ENCODE results near the gene ADAM10.

Gene ADAM10

GRCh38 chr15:58758141-58758540 is 8.6 kb upstream of the ADAM10 start:
- DNase-seq (ENCODE audit: low spot score): no peak

DNA sequence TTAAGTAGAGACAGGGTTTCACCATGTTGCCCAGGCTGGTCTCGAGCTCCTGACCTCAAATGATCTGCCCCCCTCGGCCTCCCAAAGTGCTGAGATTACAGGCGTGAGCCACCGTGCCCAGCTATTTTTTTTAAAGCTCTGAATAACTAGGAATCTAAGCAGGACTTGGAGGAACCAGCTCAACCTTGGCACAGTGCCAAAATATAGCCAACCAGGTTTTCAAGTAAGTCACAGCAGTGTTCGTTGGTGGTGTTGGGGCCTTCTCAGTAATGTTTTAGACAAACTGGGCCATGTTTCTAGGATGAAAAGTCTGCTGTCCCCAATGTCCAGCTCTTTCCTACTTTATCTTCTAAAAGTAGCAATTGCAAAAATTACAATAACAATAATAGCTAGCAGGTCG is 6.4 kb upstream of the ADAM10 start:
- no peak for DNase-seq (ENCODE audit: low spot score)

DNA sequence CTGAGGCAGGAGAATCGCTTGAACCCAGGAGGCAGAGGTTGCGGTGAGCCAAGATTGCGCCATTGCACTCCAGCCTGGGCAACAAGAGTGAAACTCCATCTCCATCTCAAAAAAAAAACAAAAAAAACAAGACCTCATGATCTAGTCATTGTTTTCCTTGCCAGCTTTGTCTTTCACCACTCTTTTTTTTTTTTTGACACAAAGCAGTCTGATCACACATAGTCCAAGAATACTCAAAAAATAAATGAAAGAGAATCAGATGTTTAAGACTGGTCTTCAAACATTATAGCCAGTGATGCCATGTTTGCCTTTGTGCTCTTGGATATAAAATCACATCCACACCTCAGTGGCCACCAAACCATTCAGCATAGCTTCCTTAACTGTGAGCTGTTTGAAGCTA is 5.8 kb upstream of the ADAM10 start:
- DNase-seq (ENCODE audit: low spot score): no peak

GRCh38 chr15:58752716-58753115 is 3.2 kb upstream of the ADAM10 start:
- DNase-seq (ENCODE audit: low spot score): no peak

- peak; percentile 60 for DNase-seq (ENCODE audit: low spot score)
These were observed 515 bp downstream of the ADAM10 start for GRCh38 chr15:58748852-58749531.

- DNase-seq (ENCODE audit: low spot score): no peak
These were observed 1.3 kb downstream of the ADAM10 start for GRCh38 chr15:58748040-58748851.

GRCh38 chr15:58746174-58746573 is 3.3 kb downstream of the ADAM10 start:
- no peak for DNase-seq (ENCODE audit: low spot score)

DNA sequence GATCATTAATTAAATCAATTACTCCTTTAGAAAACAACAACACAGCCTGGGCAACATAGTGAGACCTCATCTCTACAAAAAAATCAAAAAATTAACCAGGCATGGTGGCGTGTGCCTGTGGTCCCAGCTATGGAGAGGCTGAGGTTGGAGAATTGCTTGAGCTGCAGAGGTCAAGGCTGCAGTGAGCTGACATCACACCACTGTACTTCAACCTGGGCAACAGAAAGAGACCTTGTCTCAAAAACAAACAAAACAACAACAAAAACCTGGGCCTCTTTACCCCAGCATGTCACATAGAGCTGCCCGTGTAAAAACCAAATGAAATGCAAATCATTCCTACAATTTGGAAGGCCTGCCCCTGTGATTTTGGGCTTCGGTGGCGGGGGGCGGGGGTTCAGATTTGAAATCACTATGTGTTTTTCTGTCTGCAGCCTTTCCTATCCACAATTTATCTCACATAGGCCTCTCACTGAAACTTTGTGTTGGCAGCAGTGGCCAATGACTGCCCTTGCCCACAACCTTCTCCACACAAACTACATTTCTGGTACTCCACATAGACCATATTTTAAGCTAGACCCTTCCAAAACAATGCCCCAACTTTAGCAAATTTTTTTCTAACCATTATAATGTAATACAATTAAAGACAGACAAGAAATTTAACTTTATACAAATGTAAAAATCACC is 6.5 kb downstream of the ADAM10 start:
- no peak for DNase-seq (ENCODE audit: low spot score)

DNA sequence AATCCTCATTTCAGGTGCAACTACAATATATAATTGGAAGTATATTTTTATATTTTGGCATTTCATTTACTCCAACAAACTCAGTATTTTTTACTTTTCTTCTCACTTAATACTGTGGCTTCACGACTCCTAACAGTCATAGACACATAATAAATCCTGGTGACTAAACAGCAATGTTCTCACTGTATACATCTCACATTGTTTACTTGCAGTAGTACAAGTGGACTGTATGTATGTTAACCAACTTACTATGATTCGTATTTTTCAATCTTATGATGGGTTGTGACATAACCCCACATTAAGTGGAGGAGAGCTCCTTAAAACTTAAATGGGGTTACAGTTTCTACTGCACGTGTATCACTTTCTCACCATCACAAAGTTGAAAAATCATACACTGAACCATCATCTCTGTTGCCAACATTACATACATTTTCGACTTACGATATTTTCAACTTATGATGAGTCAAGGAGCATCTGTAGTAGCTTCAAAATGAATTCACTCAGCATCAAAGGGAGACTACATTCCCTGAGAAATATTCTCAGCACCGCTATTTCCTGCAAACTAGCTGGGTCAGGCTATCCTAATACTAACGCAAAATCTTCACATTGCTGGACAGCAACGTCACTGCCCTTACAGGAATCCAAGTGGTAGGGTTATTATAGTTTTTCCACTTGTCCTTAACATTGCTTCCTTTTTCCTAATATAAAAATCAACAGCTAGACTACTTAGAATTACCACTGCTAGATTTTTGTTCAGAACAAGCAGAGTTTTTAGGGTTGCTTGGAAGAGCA is 7.3 kb downstream of the ADAM10 start:
- no peak for DNase-seq (ENCODE audit: low spot score)

DNA sequence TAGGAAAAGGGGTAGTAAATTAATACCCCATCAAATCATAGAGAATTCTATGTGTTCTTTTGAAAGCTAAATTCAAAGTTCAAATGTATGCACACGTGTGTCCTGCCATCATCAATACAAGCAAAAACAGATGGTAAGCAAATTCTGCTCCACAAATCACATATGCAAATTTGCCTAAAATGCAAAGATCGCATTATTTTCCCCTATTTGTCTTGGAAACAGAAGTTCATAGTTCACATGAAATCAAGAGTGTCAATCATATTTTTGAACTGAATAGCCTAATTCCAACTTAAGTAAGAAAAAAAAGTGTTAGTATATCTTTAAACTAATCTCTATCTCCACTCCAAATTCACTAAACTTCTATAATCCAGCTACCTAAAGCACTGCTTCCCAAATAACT is 8.5 kb downstream of the ADAM10 start:
- DNase-seq (ENCODE audit: low spot score): no peak

DNA sequence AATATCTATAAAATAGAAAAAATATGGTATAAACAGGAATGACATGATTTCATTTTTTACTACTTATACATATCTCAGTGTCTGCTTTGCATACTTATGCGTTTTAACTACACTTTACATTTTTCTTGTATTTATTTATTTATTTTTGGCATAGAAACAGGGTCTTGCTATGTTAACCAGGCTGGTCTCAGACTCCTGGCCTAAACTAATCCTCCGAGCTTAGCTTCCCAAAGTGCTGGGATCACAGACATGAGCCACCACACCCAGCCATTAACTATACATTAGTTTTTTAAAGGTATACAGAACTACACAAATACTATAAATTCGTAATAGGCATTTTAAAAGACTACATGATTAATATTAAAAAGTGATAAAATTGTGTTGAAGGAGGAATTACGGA is 9.1 kb downstream of the ADAM10 start:
- DNase-seq (ENCODE audit: low spot score): no peak

DNA sequence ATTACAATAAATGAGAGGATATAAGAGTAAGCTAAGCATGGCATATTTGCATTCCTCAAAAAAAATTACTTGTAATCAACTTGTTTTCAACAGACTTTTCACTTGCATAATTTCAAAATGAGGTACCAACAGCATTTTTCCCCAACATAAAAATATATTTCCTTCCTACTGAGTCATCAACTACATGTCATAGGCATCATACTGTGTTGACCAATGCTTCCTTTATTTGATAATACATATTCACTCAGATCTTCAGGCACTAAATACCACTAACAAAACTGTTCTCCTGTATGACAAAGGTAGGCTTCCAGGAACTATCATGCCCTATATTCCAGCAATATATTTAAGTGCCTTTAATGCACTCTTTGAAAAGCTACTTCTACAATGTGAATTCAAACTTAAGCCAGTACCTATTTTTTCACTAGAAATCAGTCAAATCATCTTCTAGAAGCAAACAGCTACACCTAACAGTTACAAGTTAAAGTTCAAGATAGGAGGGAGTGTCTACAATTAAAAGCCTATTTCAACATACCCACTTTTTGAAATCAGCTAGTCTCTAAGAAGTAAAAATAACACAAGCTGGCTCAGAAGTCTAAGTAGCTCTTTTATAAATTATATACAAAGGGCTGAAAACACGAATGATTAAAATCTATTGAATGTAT is 11.3 kb downstream of the ADAM10 start:
- no peak for DNase-seq (ENCODE audit: low spot score)

GRCh38 chr15:58737298-58737697 is 12.2 kb downstream of the ADAM10 start:
- DNase-seq (ENCODE audit: low spot score): no peak

- no peak for DNase-seq (ENCODE audit: low spot score)
These were observed 13.4 kb downstream of the ADAM10 start for GRCh38 chr15:58736018-58736643.

- DNase-seq (ENCODE audit: low spot score): no peak
These were observed 14.6 kb downstream of the ADAM10 start for GRCh38 chr15:58734859-58735258.

- DNase-seq (ENCODE audit: low spot score): no peak
These were observed 16.7 kb downstream of the ADAM10 start for GRCh38 chr15:58732625-58733363.

DNA sequence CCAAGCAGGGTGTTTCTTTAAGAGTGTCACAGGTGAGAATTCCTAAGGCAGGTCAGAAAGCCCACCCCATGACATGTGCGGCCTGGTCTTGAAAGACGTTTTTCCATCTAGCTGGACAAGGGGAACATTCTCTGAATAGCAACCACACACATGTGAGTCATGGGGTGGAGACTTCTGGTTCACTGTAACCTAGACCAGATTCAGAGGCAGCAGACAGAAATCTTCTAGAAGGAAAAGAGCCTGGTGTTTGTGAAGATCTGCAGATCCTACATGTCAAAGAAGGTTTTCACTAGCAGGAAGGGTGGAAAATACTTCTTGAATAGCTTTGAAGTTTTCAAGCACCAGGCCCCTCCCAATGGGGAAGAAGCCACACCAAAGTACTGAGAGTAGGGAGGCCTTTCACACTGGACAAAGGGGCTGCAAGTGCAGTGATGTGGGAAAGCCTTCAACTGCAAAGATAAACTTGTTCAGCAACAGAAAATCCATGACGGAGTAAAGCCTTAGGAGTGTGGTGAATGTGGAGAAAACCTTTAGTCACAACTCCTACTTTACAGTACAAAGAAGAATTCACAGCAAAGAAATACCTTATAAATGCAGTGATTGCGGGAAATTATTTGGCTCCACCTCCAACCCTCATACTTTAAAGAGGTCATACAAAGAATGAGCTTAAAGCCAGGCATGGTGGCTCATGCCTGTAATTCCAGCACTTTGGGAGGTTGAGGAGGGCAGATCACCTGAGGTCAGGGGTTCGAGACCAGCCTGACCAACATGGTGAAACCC is 17.6 kb downstream of the ADAM10 start:
- DNase-seq (ENCODE audit: low spot score): no peak

GRCh38 chr15:58726867-58727266 is 22.6 kb downstream of the ADAM10 start:
- DNase-seq (ENCODE audit: low spot score): no peak

DNA sequence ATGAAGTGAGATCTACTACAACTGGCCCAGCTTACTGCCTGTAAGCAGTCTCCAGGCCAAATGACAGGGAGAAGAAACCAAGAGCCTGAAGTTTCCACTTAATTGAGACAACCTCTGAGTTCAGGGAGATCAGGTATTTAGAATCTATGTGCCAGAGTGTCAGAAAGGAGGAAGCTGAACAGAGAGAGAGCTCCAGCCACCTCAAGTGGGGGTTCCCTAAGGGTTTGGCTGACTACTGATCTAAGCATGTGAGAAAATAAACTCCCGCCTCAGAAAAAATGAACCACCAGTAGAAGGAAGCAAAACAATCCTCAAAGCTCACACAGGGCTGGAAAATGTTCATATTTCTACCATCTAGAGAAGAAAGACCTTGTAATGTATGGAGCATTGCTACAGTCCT is 25.0 kb downstream of the ADAM10 start:
- no peak for DNase-seq (ENCODE audit: low spot score)

- DNase-seq (ENCODE audit: low spot score): no peak
These were observed 32.1 kb downstream of the ADAM10 start for GRCh38 chr15:58717357-58717756.
